ENCODE results near the gene LSM4.

Gene LSM4

DNA sequence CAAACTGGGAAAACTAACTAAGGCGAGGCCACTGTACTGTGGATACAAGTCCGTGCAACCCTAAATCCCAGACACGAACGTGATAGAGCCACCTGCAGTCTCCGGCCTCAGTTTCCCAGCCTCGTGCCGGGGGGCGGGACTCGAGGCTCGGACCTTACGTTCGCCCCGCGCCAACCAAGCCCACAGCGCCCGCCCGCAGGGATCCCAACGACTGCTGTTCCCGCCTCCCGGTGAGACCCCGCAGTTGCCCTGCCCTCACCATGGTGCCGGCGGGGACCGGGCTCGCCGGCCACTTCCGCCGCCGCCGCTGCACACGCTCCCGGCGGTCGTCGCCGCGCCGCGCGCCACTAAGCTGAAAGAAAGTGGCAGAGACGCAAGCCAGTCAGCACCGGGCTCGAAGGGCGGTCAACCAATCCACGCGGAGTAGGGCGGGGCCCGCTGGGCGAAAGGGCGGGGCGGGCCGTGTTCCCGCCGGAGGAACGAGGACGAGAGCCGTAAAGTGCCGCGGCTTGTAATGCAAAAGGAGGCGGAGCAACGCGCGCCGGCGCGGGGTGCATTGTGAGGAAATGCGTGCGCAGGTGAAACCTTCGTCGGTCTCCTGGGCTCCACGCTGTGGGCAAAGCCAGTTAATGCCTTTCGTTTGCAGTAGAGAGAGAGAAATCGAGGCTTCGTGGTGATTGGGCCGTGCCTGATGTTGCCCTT, at the start of gene LSM4:
Gene LSM4 (minus strand): TSS at position 318 of the 702 bp plus-strand sequence. CDS start 56 bp downstream, at position 262.
- TF ChIP-seq, protein P1, sequence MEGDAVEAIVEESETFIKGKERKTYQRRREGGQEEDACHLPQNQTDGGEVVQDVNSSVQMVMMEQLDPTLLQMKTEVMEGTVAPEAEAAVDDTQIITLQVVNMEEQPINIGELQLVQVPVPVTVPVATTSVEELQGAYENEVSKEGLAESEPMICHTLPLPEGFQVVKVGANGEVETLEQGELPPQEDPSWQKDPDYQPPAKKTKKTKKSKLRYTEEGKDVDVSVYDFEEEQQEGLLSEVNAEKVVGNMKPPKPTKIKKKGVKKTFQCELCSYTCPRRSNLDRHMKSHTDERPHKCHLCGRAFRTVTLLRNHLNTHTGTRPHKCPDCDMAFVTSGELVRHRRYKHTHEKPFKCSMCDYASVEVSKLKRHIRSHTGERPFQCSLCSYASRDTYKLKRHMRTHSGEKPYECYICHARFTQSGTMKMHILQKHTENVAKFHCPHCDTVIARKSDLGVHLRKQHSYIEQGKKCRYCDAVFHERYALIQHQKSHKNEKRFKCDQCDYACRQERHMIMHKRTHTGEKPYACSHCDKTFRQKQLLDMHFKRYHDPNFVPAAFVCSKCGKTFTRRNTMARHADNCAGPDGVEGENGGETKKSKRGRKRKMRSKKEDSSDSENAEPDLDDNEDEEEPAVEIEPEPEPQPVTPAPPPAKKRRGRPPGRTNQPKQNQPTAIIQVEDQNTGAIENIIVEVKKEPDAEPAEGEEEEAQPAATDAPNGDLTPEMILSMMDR (IDR thresholded peaks at IDR 0.05) = peak; percentile 23; the same call in 1 of the 2 replicates

DNA sequence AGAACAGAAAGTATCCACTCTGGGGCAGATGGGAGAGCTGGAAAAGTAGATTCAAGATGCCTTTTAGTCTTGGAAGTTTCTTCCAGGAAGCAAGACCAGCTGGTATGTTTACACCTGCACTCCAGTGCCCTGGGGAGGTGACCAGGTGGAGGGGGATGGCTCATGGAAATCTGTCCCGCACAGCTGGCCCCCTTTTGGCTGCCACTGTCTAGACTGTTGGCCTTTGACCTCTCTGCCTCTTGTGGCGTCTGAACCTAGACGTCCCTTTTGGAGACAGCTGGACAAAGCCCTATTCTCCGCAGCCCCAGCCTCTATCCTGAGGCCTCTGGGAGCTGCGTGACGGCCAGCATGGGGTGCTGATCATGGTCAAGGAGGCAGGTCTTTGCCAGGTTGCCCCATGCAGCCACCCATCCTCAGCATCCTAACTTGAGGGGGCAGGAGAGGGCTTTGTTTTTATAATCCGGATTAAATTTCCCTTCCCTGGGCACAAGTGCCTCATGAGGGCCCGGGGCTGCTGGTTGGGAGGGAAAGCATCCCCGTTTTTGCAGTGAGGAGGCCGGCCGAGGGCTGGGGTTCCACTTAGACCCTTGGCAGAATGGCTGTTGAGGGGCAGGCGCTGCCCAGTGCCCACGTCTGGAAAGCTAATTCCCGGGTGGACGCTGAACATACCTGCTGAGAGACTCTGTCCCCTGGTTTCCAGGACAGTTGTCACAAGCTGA, 45.8 kb upstream of the LSM4 start:
- TF ChIP-seq, protein P1 (IDR thresholded peaks at IDR 0.05) = no peak

DNA sequence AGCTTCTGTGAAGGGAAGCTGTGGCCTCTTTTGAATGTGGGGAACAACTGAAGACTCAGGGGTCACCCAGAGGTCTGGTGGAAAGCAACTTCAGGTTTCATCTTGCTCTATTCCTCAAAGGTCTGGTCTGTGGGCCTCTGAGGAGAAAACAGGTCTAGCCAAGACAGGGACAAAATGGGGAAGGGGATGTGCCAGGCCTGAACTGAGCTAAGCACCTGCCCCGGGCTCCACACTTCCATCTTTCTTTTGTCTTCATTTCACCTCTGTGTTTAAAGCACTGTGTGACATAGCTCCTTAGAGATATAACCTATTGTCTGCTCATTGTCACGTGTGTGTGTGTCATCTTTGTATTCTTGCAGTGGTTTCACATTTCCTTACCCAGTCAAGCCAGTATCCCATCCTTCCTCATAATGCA, 43.2 kb upstream of the LSM4 start:
- TF ChIP-seq, protein P1 (IDR thresholded peaks at IDR 0.05) = no peak

DNA sequence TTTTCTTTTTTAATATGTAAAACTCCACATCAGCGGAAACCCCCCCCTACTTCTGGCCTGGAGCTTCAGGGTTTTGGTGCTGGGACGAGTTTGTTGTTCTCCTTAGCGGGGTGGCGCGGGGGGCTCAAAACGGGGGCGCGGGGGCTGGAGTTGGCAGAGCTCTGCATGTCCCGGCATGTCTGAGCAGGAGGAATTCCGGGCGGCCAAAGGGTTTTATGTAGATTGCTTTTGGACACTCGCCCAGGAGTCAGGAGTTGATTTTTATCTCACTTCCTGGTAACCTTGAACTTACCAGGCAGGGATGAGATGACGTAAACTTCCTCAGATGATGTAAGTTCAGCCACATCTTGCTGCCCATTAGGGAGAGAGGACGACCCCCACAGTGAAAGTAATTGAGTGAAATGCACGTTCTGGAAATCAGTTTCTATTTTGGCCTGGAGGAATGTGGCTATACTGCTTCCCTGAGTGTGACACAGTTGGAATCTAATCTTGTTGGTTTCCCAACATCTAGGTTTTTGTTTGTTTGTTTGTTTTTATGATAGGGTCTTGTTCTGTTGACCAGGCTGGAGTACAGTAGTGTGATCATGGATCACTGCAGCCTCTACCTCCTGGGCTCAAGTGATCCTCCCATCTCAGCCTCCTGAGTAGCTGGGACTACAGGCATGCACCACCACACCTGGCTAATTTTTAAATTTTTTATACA, 42.1 kb upstream of the LSM4 start:
- TF ChIP-seq, protein P1 (IDR thresholded peaks at IDR 0.05) = no peak

DNA sequence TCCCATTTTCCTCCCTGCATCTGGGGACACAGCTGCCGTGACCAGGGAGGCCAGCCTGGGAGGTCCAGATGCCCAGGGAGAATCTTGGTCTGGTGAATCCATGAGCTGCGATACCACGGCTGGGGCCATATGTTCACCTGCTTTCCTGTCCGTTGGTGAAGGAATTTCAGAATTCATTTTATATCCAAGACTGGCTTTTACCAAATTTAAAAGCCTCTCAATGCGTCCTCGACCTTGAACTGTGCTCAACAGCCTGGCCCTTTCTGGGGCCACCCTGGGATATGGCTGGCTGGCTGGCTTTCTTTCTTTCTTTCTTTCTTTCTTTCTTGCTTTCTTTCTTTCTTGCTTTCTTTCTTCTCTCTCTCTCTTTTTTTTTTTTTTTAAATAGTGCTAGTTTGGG, 40.9 kb upstream of the LSM4 start:
- TF ChIP-seq, protein P1 (IDR thresholded peaks at IDR 0.05) = no peak

DNA sequence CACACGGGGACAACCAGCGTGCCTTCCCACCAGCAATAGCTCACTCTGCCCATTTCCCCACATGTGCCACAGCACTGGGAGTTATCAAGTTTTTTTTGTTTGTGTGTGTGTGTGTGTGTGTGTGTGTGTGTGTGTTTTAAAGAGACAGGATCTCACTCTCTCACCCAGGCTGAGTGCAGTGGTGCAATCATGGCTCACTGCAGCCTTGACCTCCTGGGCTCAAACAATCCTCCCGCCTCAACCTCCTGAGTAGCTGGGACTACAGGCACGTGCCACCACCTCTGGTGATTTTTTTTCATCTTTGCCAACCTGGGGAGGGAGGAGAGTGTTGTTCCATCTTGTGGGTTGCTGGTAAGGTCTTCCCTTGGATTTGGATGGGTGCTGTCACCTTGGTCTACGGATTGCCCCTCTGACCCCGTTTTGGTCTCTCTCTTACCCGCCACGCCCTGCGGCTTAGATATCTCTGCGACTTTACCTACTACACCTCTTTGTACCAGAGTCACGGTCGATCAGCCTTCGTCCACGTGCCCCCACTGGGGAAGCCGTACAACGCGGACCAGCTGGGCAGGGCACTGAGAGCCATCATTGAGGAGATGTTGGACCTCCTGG, 40.2 kb upstream of the LSM4 start:
- TF ChIP-seq, protein P1 (IDR thresholded peaks at IDR 0.05) = no peak

DNA sequence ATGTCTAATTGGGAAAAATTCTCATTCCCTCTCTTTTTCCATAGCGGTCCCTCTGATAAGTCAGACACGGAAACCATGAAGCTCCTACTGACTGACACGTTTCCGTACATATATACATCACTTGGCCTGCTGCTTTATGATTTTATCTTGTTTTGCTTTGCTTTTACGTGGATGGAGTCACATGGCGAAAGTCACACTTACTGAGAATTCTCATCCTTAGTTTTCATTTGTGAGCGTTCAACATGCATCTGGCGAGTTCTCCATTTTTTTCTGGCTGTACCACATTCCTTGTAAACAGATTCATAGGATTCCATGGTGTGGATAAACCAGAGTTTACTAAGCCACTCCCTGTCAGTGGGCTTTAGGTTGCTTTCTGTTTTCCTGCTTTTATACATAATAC, 38.8 kb upstream of the LSM4 start:
- TF ChIP-seq, protein P1 (IDR thresholded peaks at IDR 0.05) = no peak
